Mesenteric fat pad (tissue), 1 donor: ENCODE measurements around the gene TBXAS1. TPM values are rescaled to one million over a fixed set of nuclear protein-coding genes. Genes with fewer than 3 reads are reported as not detected.

Experiments used
- DNase-seq: peaks from one replicate; pipeline ENCODE4 v3.0.0-alpha.2; 2020; ENCODE audit warnings: low spot score
- total RNA-seq: library from RNA; stranded (reverse); fragmentation: NEBNext Ultra II Directional; extraction: Animal tissue kit (Norgen Biotek cat#: 25700); gene quantifications from one replicate; pipeline ENCODE4 v1.2.1, GENCODE V29; 2021
- donor health status: DM: yes; HTN: yes; CAD: no.

TBXAS1 gene
- total RNA-seq, 1 donor from 2014 or later = 35.2 TPM

DNA sequence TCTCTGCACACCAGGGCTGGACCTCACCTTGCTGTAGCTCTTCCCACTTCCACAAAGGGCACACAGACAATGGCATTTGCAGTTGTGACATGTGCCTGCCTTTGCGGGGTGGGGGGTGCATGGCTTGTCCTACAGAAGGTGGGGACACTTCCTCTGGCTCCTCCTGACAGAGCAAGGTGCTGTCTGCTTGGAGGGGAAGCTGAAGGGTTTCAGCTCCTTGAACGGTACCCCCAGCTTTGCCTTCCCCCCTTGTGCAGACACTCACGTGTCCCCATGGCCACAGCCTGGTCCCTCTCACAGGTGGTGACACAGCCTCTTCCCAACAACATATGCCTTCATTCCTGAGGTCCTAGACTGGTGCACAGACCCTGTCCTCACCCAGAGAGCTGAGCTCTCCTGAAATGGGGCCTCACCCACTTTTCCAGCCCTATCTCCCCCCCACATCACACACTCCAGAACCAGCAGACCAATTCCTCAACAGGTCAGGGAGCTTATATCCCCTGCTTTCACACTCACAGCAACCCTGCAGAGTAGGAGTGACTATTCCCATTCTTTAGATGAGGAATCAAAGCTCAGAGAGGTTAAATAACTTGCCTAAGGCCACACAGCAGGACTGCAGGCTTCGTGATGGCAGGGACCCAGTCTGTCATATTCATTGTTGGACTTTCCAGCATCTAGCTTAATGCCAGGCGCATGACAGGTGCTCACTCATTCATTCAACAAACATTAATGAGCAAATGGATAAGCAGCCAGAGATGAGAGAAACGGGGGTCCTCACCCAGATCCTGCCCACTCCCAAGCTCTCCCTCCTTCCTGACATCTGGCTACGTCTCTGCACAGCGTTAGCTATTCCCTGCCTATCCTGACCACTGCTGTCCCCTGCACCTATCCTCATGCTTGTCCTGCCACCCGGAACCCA lies 189.3 kb downstream of the TBXAS1 start:
- peak; percentile 65 for DNase-seq

DNA sequence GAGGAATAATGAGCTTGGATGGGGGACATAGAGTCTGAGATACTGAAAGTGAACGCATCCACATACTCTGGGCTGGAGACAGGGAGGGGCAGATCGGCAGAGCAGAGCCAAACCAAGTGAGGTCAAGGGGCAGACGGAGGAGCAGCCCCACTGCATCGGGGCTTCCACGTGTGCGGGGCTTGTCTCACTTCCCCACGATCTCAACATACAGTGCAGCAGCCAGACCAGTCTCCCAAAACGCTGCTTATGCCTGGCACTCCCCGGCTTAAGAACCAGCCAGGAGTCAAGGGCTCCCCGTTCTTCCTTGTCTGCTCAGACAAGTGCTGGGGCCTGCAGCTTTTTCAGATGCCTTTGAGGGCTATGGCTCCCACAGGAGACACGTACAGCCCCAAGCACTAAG lies 190.1 kb downstream of the TBXAS1 start:
- no peak for DNase-seq

DNA sequence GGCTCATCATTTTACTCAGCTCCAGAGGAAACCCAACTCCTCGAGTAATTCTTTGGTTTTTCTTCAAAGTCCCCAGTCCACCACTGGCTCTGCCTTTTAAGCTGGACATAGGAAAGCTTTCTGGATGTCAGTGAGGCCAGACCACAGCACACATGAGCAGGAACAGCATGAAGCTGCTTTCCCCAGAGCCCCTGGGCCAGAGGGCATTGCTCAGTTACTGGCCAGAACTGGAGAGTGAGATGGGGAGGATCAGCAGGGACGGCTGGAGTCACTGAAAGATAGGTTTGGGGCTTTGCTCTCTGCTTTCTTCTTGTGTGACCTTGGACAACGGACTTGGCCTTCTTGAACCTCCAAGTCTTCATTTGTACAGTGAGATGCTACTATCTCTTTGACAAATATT lies 190.5 kb downstream of the TBXAS1 start:
- peak; percentile 71 for DNase-seq

DNA sequence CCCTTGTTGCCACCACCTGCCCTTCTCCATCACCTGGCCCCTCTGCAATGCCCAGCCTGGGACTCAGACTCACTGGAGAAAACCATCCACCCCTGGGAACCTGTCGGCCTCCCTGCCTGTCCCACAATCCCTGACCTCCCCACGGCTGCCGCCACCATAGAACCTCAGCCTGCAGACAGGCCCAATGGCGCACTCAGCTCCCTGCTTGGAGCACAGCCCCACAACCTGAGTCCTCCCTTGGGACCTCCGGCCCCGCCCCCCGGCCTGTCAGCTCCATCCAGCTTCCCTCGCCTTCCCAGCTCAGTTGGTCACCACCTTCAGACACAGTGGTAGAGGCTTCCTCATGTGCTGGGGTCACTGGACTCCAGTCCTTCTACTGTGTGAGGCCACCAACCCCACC lies 192.5 kb downstream of the TBXAS1 start:
- DNase-seq = no peak

DNA sequence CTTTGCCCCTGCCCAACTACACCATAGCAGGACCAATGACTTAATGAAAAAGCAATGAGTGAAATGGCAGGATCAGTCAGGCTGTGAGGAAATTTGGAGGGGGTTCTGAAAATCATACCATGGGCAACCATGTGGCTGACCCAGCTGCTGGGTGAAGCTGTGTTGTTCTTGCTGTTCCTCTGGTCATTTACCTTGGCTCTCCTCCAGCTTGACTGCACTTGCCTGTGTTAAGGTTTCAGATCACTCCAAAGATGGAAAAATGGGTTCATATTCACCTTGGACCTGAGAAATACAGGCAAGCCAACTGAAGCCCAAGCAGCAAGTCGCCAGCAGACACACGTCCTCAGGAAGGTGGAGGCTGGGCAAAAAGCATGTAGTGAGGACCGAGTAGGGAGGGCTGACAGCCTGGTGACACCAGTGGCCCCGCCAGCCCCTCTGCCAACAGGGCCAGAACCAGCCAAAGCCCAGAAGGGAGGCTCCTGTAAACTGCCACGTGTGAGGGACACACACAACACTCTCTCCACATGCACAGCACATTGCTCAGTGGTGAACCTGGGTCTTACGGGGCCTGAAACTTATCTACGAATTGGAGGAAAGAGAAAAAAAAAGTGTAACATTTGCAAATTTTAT lies 193.6 kb downstream of the TBXAS1 start:
- DNase-seq = no peak

DNA sequence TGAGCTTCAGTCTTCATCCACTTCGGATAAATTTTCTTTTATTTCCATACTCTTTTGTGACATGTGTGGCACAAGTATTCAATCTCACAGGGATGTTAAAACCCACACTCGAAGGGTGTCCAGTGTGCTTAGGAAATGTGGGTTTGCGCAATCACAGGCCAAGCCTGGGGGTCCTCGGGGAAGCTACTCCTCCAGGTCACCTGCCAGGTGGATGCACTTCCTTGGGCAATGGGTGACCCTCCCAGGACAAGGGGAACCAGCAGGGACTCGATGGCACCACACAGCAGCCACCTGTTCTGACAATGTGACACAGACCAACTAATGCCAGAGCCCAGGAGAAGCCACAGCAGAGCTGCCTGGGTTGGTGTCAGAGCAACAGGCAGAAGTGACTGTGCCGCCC lies 194.7 kb downstream of the TBXAS1 start:
- no peak for DNase-seq

DNA sequence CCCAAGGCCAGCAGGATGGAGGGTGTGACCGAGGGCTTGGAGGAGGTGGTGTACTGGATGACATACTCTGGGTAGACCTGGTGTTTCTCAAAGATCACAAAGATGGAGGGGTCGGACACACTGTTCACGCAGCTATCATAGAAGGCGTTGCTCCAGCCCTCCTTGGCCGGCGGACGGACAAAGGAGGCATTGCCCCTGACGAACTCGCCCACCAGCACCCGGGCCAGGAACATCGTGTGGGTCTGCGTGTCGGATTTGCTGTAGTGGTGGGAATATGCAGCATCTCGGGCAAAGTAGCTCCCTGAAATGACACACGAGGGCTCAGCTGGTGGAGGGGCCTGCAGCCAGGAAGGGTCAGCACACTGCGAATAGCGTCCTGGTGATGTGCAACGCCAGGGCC lies 195.5 kb downstream of the TBXAS1 start:
- DNase-seq = no peak

DNA sequence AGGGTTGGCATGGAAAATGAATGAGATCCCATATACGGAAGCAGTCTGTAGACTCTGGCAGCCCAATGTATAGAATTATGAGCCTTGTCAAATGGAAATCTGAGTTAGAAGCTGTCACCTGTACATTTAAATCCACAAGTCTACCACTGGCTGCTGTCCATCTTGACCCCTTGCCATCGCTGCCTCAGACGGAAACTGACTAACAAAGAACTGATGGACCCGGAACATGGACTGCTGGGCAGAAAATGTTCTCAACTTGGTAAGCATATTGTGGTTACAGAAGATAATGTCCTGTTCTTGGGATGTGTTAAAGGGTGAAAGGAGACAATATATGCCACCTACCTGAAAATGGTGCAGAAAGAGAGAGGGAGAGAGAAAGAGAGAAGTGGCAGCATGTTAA lies 196.2 kb downstream of the TBXAS1 start:
- DNase-seq = no peak

DNA sequence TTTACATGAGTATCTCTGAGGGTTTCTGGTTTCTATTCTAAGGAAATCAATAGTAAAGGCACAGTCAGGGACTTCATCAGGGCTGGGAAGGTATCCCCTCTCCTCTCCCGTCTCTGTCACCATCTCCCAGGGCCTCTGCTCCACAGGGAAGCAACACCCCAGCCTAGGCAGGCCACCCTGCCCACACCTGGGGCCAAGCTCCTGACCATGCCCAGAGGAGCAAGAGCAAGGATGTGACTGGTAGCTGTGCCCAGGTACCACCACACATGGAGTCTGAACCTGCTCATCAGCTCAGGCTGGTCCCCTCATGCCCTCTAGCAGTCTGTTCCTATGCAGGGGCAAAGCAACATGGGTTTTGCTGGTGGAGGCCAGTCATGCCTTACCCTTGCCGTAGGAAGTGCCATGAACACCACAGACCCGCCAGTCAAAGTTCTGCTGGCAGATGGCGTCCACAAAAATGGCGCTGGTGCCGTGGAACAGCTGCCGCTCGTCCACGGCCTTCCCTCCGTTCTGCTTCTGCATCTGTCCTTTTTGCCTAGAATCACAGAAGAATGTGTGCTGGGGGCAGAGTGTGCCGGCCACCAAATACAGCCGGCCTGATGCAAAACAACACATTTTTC lies 196.9 kb downstream of the TBXAS1 start:
- no peak for DNase-seq

DNA sequence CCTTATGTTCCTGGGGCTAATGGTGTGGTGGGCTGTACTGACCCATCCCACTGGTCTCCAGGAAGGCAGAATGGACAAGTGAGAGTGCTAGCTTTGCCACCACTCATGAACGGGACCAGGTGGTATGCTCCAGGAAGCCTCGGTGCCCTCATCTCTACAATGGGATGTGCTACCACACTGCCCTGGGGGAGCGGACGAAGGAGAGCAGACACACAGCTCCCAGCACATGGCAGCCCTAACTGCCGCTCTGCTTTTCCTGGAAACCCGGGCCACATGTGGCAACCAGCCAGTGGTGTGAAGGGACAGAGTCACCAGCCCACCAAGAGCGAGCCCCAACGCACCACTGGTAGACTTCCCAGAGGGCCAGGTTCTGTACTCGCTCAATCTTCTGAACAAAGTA lies 197.9 kb downstream of the TBXAS1 start:
- no peak for DNase-seq

DNA sequence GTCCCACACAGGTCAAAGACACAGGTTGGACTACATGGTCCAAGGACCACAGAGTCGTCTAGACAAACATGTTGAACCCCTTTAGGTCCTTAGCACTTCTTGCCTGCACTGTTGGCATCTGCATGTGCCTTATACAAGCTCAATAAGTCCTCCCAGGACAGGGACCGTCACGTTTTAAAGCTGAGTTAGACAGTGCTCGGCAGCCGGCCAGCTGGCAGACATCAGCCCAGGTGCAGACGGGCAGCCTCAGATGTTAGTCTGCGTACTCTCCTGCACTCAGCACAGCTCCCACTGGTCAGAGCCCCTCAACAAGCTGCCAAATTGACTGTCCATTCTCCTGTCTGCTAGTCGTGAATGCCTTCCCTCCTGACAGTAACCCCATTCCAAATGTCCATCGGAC lies 198.8 kb downstream of the TBXAS1 start:
- DNase-seq = no peak

DNA sequence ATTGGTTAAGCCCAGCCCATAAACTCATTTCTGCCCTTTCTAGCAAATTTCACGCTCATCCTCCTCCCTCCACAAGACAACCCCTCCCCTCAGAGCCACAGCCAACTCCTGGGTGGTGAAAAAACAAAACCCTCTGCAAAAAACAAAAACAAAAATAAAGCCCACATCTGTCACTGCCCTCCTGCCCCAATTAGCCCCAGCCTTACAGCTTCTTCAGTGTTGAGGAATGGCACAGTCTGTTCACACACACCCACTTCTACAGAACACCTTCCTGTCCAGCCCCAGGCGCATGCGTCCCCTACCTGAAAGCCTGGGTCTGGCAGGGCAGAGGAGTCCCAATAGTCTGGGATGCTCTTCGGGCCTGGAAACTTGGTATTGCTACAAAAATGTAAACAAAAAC lies 199.2 kb downstream of the TBXAS1 start:
- no peak for DNase-seq

DNA sequence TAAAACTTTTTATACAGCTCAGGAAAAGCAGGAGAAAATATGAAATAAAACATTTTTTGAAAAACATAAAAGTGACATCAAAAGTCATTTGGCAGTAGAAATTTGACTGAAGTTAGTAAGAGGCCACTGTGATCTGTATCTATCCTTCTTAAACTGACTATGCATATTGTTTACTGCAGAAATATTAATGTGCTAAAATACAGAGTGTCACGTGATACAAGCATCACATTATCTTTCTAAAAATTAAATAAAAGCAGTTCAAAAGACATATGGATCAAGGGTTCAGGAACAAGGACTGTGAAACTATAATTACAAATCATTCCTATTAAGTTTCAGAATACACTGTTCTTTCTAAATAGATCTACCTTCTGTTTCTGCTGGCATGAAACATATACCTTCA lies 200.0 kb downstream of the TBXAS1 start:
- DNase-seq = no peak

DNA sequence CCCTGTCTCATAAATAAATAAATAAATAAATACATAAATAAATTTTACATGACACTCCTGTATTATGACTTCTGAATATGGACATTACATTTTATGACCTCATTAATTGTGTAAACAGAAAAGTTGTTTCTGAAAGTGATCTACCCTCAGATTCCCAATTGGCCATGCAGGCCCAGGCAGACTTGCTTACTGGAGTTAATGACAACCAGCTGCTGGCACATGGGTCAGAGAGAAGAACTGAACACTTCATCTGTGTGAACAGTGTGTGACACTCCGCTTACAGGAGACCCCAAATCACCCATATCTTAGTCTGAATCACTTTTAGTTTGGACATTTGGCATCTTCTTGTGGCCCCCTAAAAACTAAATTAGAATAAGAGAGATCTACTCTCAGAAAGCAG lies 202.3 kb downstream of the TBXAS1 start:
- no peak for DNase-seq

DNA sequence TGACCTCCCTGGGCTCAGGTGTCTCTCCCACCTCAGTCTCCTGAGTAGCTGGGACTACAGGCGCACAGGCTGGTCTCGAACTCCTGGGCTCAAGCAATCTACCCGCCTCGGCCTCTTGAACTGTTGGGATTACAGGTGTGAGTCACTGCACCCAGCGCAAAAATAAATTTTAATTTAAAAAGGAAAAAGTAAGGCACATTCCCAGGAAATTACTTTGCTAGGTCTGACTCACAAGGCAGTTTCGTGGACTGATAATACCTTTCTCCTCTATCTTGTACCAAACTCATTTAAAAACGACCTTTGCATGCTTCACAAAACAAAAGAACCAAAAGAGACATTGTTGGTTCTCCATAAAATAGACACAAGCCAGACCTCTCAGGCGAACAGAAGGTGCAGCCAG lies 204.0 kb downstream of the TBXAS1 start:
- DNase-seq = no peak

DNA sequence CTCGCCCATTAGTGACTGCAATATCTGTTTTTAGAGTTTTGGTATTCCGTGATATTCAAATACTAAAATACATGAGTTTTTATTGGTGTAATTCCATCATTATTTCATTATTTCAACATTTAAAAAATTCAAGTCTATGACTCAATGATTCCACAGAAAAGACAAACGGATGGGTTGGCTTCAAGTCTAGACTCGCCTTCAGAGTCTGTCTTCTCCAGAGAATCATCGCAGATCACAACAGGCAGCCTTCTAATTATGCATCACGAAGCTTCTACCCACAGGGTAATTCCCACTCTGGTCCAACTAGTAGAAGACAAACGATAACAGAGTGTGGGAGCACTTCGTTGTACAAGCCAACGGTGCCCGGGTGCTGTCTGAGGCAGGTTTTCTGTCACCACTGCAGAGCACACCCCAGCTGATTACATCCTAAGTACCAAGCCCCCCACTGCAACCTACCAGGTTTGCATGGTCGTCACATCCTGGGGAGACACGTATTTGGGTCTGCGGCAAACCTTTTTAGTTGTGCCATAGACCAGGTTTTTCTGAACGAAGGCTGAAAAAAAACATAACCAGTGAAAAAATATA lies 204.8 kb downstream of the TBXAS1 start:
- no peak for DNase-seq

DNA sequence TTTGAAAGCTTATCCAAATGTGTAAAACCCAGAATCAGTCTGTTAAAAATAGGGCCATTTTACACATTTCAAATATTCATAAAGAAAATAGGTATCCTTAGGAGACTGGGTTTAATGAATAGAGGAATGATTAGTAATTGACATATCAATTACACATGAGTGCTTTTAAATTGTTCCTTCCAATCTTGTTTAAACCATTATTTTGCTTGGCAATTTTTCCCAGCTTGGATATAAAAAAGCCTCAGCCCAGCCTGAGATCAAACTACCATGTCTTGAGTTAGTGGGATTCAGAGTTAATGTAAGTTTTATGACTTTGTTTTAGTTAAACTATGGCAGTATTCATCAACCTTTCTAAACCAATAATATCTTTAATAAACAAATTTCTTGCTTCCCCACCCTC lies 205.4 kb downstream of the TBXAS1 start:
- no peak for DNase-seq

DNA sequence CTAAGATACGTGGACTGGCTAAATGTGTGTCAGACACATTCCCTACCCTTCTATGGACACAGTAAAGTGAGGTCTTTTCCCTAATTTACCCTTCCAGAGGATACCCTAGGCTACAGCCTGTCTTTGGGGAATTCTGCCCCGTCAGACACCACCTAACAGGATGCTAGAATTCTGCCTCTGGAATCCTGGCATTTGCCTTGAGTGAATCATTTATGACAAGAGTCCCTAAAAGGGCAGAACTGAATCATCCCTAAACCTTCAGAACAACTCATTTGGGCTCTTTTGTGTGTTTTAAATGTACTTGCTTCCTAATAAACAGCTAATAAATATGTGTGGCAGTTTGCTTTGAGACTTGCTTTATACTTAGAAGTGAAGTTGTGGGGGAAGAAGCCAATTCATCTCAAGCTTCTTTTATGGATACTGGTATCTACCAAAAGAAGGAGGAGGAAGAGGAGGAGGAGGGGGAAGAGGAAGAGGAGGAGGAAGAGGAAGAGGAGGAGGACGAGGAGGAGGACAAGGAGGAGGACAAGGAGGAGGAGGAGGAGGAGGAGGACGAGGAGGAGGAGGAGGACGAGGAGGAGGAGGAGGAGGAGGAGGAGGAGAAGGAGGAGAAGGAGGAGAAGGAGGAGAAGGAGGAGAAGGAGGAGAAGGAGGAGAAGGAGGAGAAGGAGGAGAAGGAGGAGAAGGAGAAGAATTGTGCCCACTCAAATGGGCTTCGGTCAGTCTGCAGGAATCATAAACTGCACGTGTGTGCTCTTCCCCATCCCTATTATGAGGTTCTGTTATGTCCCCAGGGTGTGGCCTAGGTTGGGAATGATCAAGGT lies 206.5 kb downstream of the TBXAS1 start:
- no peak for DNase-seq

DNA sequence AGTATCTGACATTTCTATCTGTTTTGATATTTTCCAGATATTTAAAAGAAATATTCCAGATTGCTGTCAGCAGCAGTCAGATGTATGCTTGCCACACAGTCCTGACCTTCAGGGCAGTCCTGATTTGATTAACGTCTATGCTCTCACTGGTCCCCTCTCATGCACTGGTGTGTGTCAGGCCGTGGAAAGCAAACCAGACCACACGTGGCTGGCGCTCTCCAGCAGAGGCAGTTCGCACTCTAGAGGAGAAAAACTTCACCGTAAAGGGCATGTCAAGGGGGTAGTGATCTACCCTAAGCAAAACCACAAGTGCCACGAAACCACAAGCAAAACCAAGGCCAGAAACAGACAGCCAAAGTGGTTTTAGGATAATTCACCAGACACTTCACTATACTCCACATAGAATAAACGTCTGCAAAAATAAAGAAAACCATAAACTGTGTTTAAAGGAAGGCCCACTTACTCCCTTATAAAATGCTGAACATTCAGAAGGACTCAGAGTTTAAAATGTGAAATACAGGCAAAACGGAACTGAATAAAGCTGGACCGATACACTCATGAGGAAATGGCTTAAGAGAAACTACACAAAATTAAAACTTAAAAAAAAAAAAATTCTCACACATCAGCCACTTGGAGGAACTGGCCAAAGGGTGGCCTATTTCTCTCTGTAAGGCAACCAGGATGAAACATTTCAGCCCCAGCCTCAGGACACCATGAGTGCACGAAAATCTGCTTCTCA lies 207.3 kb downstream of the TBXAS1 start:
- no peak for DNase-seq

DNA sequence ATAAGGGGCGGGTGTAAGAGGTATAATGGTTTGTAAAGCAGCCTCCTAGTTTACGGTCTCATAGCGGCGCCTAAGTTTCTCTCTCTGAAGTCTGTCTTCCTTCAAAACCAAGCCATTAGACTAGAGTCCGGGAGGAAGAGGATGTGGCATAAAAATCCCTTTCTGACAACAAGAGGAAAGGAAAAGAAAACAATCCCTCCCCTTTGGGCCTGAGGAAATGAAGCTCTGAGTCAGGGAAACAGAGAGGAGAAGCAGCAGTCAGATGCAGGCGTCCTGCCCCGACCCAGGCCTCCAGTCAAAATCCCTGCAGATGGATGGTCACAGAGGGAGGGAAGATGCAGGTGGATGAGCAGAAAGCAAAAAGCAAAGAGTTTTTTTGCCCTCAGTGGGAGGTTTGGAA lies 210.0 kb downstream of the TBXAS1 start:
- peak; percentile 12 for DNase-seq
